Type B pancreatic cell (in vitro differentiated cells): ENCODE results near the gene COG3. TPM values are rescaled to one million over a fixed set of nuclear protein-coding genes. Genes with fewer than 3 reads are reported as not detected.

ENCODE experiments used
- DNase-seq: peaks from one replicate; pipeline ENCODE4 v3.0.0; 2021; ENCODE audit warnings: mixed read lengths; ENCODE audit not compliant: unreplicated experiment; ENCODE audit errors: extremely low spot score
- H3K27ac Mint-ChIP-seq: 2 replicates; pipeline ENCODE4 v1.8.0; 2021; ENCODE audit warnings: mild to moderate bottlenecking, mixed read lengths
- H3K27me3 Mint-ChIP-seq: 2 replicates; pipeline ENCODE4 v1.8.0; 2021; ENCODE audit warnings: mixed read lengths
- H3K36me3 Mint-ChIP-seq: 2 replicates; pipeline ENCODE4 v1.8.0; 2021; ENCODE audit warnings: mixed read lengths
- H3K4me1 Mint-ChIP-seq: one replicate; pipeline ENCODE4 v1.8.0; 2021; ENCODE audit warnings: mixed read lengths; ENCODE audit not compliant: unreplicated experiment
- H3K4me3 Mint-ChIP-seq: 2 replicates; pipeline ENCODE4 v1.8.0; 2021; ENCODE audit warnings: mild to moderate bottlenecking, mixed read lengths
- H3K9me3 Mint-ChIP-seq: 2 replicates; pipeline ENCODE4 v1.8.0; 2021; ENCODE audit warnings: mixed read lengths
- total RNA-seq: library from RNA; stranded (reverse); gene quantifications from 2 replicates; pipeline ENCODE4 v1.2.1, GENCODE V29; 2021; ENCODE audit warnings: low replicate concordance
- TF ChIP-seq, protein P1 (sequence below): fragments of 200-600 bp; sonication (generic); conservative IDR thresholded peaks from 2 replicates; pipeline ENCODE4 v1.5.0; 2021; ENCODE audit warnings: antibody characterized with exemption, mild to moderate bottlenecking

The COG3 gene
- total RNA-seq, 1 donor from 2014 or later = 30.4 TPM

DNA sequence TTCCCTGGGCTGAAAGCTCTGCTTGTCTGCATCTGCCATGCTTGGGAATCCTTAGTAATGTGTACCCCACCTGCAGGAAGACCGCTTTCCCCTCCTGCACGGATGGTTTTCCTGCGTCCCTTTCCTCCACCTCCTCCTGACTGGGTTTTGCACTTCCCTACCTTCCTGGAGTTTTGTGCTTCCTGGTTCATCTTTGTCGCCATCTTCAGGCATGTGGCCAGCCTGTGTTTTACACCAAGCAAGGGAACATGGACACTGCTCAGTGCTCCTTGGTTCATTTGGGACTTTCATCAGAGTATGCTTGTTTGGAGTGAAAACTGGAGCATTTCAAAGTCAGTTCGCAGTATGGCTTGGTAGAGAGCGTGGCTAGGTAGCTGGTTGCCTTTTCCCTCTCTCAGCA lies 120.1 kb downstream of the COG3 start:
- Mint-ChIP-seq H3K4me3 (no peak overlapping the region), H3K4me1 (no peaks in the 10 kb centered on the region), H3K27ac (no peak overlapping the region), H3K9me3 (no peaks in the 10 kb centered on the region), H3K36me3 (no peaks in the 10 kb centered on the region), H3K27me3 (peaks cover 10% of the 10 kb centered on the region)
- no peak for DNase-seq
- TF ChIP-seq, protein P1, sequence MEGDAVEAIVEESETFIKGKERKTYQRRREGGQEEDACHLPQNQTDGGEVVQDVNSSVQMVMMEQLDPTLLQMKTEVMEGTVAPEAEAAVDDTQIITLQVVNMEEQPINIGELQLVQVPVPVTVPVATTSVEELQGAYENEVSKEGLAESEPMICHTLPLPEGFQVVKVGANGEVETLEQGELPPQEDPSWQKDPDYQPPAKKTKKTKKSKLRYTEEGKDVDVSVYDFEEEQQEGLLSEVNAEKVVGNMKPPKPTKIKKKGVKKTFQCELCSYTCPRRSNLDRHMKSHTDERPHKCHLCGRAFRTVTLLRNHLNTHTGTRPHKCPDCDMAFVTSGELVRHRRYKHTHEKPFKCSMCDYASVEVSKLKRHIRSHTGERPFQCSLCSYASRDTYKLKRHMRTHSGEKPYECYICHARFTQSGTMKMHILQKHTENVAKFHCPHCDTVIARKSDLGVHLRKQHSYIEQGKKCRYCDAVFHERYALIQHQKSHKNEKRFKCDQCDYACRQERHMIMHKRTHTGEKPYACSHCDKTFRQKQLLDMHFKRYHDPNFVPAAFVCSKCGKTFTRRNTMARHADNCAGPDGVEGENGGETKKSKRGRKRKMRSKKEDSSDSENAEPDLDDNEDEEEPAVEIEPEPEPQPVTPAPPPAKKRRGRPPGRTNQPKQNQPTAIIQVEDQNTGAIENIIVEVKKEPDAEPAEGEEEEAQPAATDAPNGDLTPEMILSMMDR = no peak

Other genes starting within 250 kb of the COG3 start
- gene TPT1, start 123.8 kb upstream of the COG3 start, total RNA-seq = 3,472 and 4,120 TPM in 2 replicates
- gene SLC25A30, start 46.6 kb upstream of the COG3 start, total RNA-seq = 5.5 and 7.6 TPM in 2 replicates
- not detected in 2 replicates for gene ERICH6B, start 150.8 kb downstream of the COG3 start, total RNA-seq
- gene CBY2, start 237.4 kb downstream of the COG3 start, total RNA-seq = not detected in 2 replicates